Measurements from ENCODE around the gene SLC2A13.

The SLC2A13 gene

GRCh38 chr12:40101747-40102146 is 4.1 kb downstream of the SLC2A13 start:
- TF ChIP-seq CTCF (IDR thresholded peaks at IDR 0.05; ENCODE audit: extremely low read depth, insufficient read depth, missing control alignments): no peak
- DNase-seq (ENCODE audit: low spot score): no peak
- in situ Hi-C loops (cut with MboI; ENCODE audit: low pct_unique_long_range_greater_than_20kb, low sequenced_read_pairs, unreplicated experiment): loop anchor here (25.0 kb wide), 3 partner anchors 89 to 489 kb away; partner anchors contain the start of gene ABCD2

GRCh38 chr12:40099423-40099853 is 6.4 kb downstream of the SLC2A13 start:
- in situ Hi-C loops (cut with MboI; ENCODE audit: low pct_unique_long_range_greater_than_20kb, low sequenced_read_pairs, unreplicated experiment): no loop called here
- TF ChIP-seq CTCF (IDR thresholded peaks at IDR 0.05; ENCODE audit: extremely low read depth, insufficient read depth, missing control alignments): no peak
- DNase-seq (ENCODE audit: low spot score): no peak

GRCh38 chr12:40098406-40099145 is 7.3 kb downstream of the SLC2A13 start:
- in situ Hi-C loops (cut with MboI; ENCODE audit: low pct_unique_long_range_greater_than_20kb, low sequenced_read_pairs, unreplicated experiment): no loop called here
- no peak for DNase-seq (ENCODE audit: low spot score)
- TF ChIP-seq CTCF (IDR thresholded peaks at IDR 0.05; ENCODE audit: extremely low read depth, insufficient read depth, missing control alignments): no peak

- DNase-seq (ENCODE audit: low spot score): no peak
- TF ChIP-seq CTCF (IDR thresholded peaks at IDR 0.05; ENCODE audit: extremely low read depth, insufficient read depth, missing control alignments): no peak
- in situ Hi-C loops (cut with MboI; ENCODE audit: low pct_unique_long_range_greater_than_20kb, low sequenced_read_pairs, unreplicated experiment): no loop called here
Observed at GRCh38 chr12:40093512-40093911, 12.4 kb downstream of the SLC2A13 start.

GRCh38 chr12:40086471-40086870 is 19.4 kb downstream of the SLC2A13 start:
- no peak for TF ChIP-seq CTCF (IDR thresholded peaks at IDR 0.05; ENCODE audit: extremely low read depth, insufficient read depth, missing control alignments)
- no peak for DNase-seq (ENCODE audit: low spot score)
- in situ Hi-C loops (cut with MboI; ENCODE audit: low pct_unique_long_range_greater_than_20kb, low sequenced_read_pairs, unreplicated experiment): no loop called here

GRCh38 chr12:40078266-40078665 is 27.6 kb downstream of the SLC2A13 start:
- DNase-seq (ENCODE audit: low spot score): no peak
- no peak for TF ChIP-seq CTCF (IDR thresholded peaks at IDR 0.05; ENCODE audit: extremely low read depth, insufficient read depth, missing control alignments)
- in situ Hi-C loops (cut with MboI; ENCODE audit: low pct_unique_long_range_greater_than_20kb, low sequenced_read_pairs, unreplicated experiment): no loop called here
